Measurements from ENCODE around the gene PKM. TPM values are rescaled to one million over a fixed set of nuclear protein-coding genes. Genes with fewer than 3 reads are reported as not detected.

Gene PKM
- 999 TPM for polyA plus RNA-seq (2013, experiment 1 of 2)
- polyA plus RNA-seq (2013, experiment 2 of 2): 982 TPM

DNA sequence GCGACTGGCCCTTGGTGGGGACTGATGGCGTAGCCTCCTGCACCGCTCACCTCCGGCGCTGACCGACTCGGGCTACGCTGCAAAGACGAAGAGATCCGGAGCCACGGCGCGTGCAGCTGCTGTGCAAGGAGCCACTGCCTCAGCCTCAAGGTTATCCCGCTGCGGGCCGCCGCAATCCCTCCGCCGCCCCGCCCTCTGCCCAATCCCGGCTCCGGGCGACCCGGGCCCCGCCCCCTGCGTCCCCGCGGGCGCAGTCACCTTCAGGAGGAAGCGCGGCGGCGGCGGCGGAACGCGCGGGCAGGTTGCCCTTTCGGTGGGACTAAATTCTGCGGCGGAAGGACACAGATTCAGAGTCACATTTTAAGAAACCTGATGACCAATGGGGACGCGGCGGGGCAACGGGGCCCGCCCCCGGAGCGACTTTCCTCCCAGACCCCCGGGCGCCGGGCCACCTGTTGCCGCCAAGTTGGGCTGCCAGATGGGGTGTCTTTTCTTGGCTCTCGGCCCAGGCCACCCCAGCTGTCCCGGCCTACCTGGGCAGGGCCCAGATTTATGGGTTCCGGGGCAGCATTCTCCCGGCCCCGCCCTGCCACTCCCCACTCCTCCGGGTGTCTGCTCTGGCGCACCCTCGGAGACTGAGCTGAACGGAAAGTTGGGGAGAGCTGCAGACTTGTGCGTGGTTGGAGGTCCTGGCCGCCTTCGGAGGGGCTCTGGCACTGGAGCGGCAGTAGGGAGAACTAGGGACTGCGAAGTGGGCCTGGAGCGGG, at the start of gene PKM:
TSS of gene PKM (minus strand) at position 125 of the 767 bp plus-strand sequence. CDS start 12,093 bp downstream, outside the sequence.
- H3K79me1 ChIP-seq (replicated peaks; ENCODE audit: low read length, poor library complexity, severe bottlenecking): peaks cover 9% of the 10 kb centered on the region
- H3K36me3 ChIP-seq (ENCODE audit: control insufficient read depth in 1 of 2, insufficient read depth in 2 of 2, low read depth in 1 of 2, low read length in 2 of 2): no peaks in the 10 kb centered on the region
- peak within 1 kb of the TSS; percentile 95 for H2BK5ac ChIP-seq (ENCODE audit: low read depth, low read length, poor library complexity, severe bottlenecking)
- H3K9me3 ChIP-seq (ENCODE audit: control insufficient read depth, low read length): no peaks in the 10 kb centered on the region
- H2AFZ ChIP-seq (ENCODE audit: low read depth, low read length): peak within 1 kb of the TSS; percentile 63
- H2AK5ac ChIP-seq (ENCODE audit: low read length, severe bottlenecking): peak within 1 kb of the TSS; percentile 68
- WGBS: under 1% methylated on average over 65 of the region's 67 CpGs
- peak within 1 kb of the TSS; percentile 99 for H2BK15ac ChIP-seq (ENCODE audit: low read depth, poor library complexity, severe bottlenecking)
- peak within 1 kb of the TSS; percentile 97 to 99 for H3K4ac ChIP-seq (ENCODE audit: low read depth in 1 of 2, low read length in 2 of 2)
- no peaks in the 10 kb centered on the region for H3K27me3 ChIP-seq (ENCODE audit: control insufficient read depth in 1 of 2, insufficient read depth in 1 of 2, low read length in 2 of 2)
- H3K9ac ChIP-seq (ENCODE audit: low read length): peak within 1 kb of the TSS; percentile 99
- H2BK120ac ChIP-seq (ENCODE audit: low read depth, low read length): peak within 1 kb of the TSS; percentile 98
- H3K18ac ChIP-seq (ENCODE audit: low read depth in 1 of 2, low read length in 2 of 2): peak within 1 kb of the TSS; percentile 97 to 98
- peak within 1 kb of the TSS; percentile 91 to 98 for H3K4me3 ChIP-seq (ENCODE audit: insufficient read depth in 1 of 2, low read depth in 1 of 2, low read length in 2 of 2)
- H2BK12ac ChIP-seq (ENCODE audit: low read length in 2 of 2): peak within 1 kb of the TSS; percentile 33 to 65
- peak within 1 kb of the TSS; percentile 89 for H4K8ac ChIP-seq (ENCODE audit: low read length)
- peak within 1 kb of the TSS; percentile 94 for H4K91ac ChIP-seq (ENCODE audit: low read length)
- DNase-seq: peak; percentile 95
- H3K14ac ChIP-seq (ENCODE audit: low read length in 2 of 2): peak within 1 kb of the TSS; percentile 76 to 100
- peak within 1 kb of the TSS; percentile 98 for H3K27ac ChIP-seq (ENCODE audit: low read length, poor library complexity, severe bottlenecking)
- H3K23ac ChIP-seq (ENCODE audit: low read length in 2 of 2): peak within 1 kb of the TSS; percentile 91 to 99
- peaks cover 12% of the 10 kb centered on the region for H3K4me1 ChIP-seq (ENCODE audit: control insufficient read depth, insufficient read depth, low read depth, low read length)
- H3K4me2 ChIP-seq (ENCODE audit: low read length, poor library complexity, severe bottlenecking): peak within 1 kb of the TSS; percentile 90

DNA sequence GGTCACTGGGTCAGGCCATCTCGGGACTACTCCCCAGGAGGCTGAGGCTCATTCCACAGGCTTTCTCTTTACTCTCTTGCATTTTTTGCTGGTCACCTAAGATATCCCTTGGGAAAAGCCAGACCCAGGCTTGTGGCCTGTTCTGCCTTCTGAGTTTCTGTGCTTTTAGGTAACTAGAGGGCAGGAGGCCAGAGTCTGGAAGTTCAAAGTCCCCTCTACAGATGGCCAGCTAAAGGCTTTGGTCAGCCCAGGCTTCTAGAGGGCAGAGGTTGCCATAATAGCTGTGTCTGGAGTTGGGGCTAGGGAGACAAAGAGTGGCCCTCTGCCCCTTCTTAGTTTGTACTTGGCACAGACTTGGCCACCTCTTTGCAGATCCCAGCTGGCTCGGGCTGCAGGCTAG, 49.8 kb upstream of the PKM start:
- no peak overlapping the region for H4K8ac ChIP-seq (ENCODE audit: low read length)
- no peak overlapping the region for H3K4me3 ChIP-seq (ENCODE audit: insufficient read depth in 1 of 2, low read depth in 1 of 2, low read length in 2 of 2)
- H2AFZ ChIP-seq (ENCODE audit: low read depth, low read length): no peak overlapping the region
- no peak overlapping the region for H3K4me2 ChIP-seq (ENCODE audit: low read length, poor library complexity, severe bottlenecking)
- no peak overlapping the region for H4K91ac ChIP-seq (ENCODE audit: low read length)
- H3K27me3 ChIP-seq (ENCODE audit: control insufficient read depth in 1 of 2, insufficient read depth in 1 of 2, low read length in 2 of 2): peaks cover 0 to 6% of the 10 kb centered on the region in 2 experiments
- H3K9ac ChIP-seq (ENCODE audit: low read length): no peak overlapping the region
- 54% methylated on average over 2 of the region's 2 CpGs for WGBS
- H2BK5ac ChIP-seq (ENCODE audit: low read depth, low read length, poor library complexity, severe bottlenecking): no peak overlapping the region
- H2BK15ac ChIP-seq (ENCODE audit: low read depth, poor library complexity, severe bottlenecking): no peak overlapping the region
- no peak overlapping the region for H3K14ac ChIP-seq (ENCODE audit: low read length in 2 of 2)
- no peak overlapping the region for H2BK120ac ChIP-seq (ENCODE audit: low read depth, low read length)
- H3K36me3 ChIP-seq (ENCODE audit: control insufficient read depth in 1 of 2, insufficient read depth in 2 of 2, low read depth in 1 of 2, low read length in 2 of 2): no peaks in the 10 kb centered on the region
- no peaks in the 10 kb centered on the region for H3K79me1 ChIP-seq (replicated peaks; ENCODE audit: low read length, poor library complexity, severe bottlenecking)
- H3K4me1 ChIP-seq (ENCODE audit: control insufficient read depth, insufficient read depth, low read depth, low read length): peaks cover 6% of the 10 kb centered on the region
- DNase-seq: no peak
- no peak overlapping the region for H2AK5ac ChIP-seq (ENCODE audit: low read length, severe bottlenecking)
- H3K4ac ChIP-seq (ENCODE audit: low read depth in 1 of 2, low read length in 2 of 2): no peak overlapping the region
- no peak overlapping the region for H3K23ac ChIP-seq (ENCODE audit: low read length in 2 of 2)
- no peak overlapping the region for H2BK12ac ChIP-seq (ENCODE audit: low read length in 2 of 2)
- H3K27ac ChIP-seq (ENCODE audit: low read length, poor library complexity, severe bottlenecking): no peak overlapping the region
- no peak overlapping the region for H3K18ac ChIP-seq (ENCODE audit: low read depth in 1 of 2, low read length in 2 of 2)
- H3K9me3 ChIP-seq (ENCODE audit: control insufficient read depth, low read length): no peaks in the 10 kb centered on the region

- WGBS: 100% methylated on average over 1 of the region's 1 CpG
- no peak overlapping the region for H3K4me2 ChIP-seq (ENCODE audit: low read length, poor library complexity, severe bottlenecking)
- no peak overlapping the region for H2AK5ac ChIP-seq (ENCODE audit: low read length, severe bottlenecking)
Observed at GRCh38 chr15:72278737-72279136, 47.7 kb upstream of the PKM start.

GRCh38 chr15:72276326-72276700, 45.3 kb upstream of the PKM start:
- Histone ChIP-seq H2BK15ac (ENCODE audit: low read depth, poor library complexity, severe bottlenecking) (no peak overlapping the region), H2BK12ac (ENCODE audit: low read length in 2 of 2) (no peak overlapping the region), H3K27ac (ENCODE audit: low read length, poor library complexity, severe bottlenecking) (no peak overlapping the region), H3K9ac (ENCODE audit: low read length) (no peak overlapping the region), H4K91ac (ENCODE audit: low read length) (no peak overlapping the region), H3K4me2 (ENCODE audit: low read length, poor library complexity, severe bottlenecking) (no peak overlapping the region), H2BK5ac (ENCODE audit: low read depth, low read length, poor library complexity, severe bottlenecking) (no peak overlapping the region), H2AFZ (ENCODE audit: low read depth, low read length) (no peak overlapping the region), H3K4me3 (ENCODE audit: insufficient read depth in 1 of 2, low read depth in 1 of 2, low read length in 2 of 2) (no peak overlapping the region), H3K9me3 (ENCODE audit: control insufficient read depth, low read length) (no peaks in the 10 kb centered on the region), H3K23ac (ENCODE audit: low read length in 2 of 2) (no peak overlapping the region), H3K4me1 (ENCODE audit: control insufficient read depth, insufficient read depth, low read depth, low read length) (peaks cover 2% of the 10 kb centered on the region), H3K36me3 (ENCODE audit: control insufficient read depth in 1 of 2, insufficient read depth in 2 of 2, low read depth in 1 of 2, low read length in 2 of 2) (no peaks in the 10 kb centered on the region), H3K79me1 (replicated peaks; ENCODE audit: low read length, poor library complexity, severe bottlenecking) (peaks cover 6% of the 10 kb centered on the region), H3K14ac (ENCODE audit: low read length in 2 of 2) (no peak overlapping the region), H3K18ac (ENCODE audit: low read depth in 1 of 2, low read length in 2 of 2) (no peak overlapping the region), H3K4ac (ENCODE audit: low read depth in 1 of 2, low read length in 2 of 2) (no peak overlapping the region), H4K8ac (ENCODE audit: low read length) (no peak overlapping the region), H2AK5ac (ENCODE audit: low read length, severe bottlenecking) (no peak overlapping the region), H3K27me3 (ENCODE audit: control insufficient read depth in 1 of 2, insufficient read depth in 1 of 2, low read length in 2 of 2) (peaks cover 0 to 6% of the 10 kb centered on the region in 2 experiments), H2BK120ac (ENCODE audit: low read depth, low read length) (no peak overlapping the region)
- no peak for DNase-seq

More at GRCh38 chr15:72278737-72279136, 47.7 kb upstream of the PKM start:
- no peak overlapping the region for H2BK120ac ChIP-seq (ENCODE audit: low read depth, low read length)
- no peaks in the 10 kb centered on the region for H3K79me1 ChIP-seq (replicated peaks; ENCODE audit: low read length, poor library complexity, severe bottlenecking)
- H3K4me3 ChIP-seq (ENCODE audit: insufficient read depth in 1 of 2, low read depth in 1 of 2, low read length in 2 of 2): no peak overlapping the region
- peaks cover 4% of the 10 kb centered on the region for H3K4me1 ChIP-seq (ENCODE audit: control insufficient read depth, insufficient read depth, low read depth, low read length)
- H4K8ac ChIP-seq (ENCODE audit: low read length): no peak overlapping the region
- no peaks in the 10 kb centered on the region for H3K36me3 ChIP-seq (ENCODE audit: control insufficient read depth in 1 of 2, insufficient read depth in 2 of 2, low read depth in 1 of 2, low read length in 2 of 2)
- peaks cover 0 to 6% of the 10 kb centered on the region in 2 experiments for H3K27me3 ChIP-seq (ENCODE audit: control insufficient read depth in 1 of 2, insufficient read depth in 1 of 2, low read length in 2 of 2)
- H4K91ac ChIP-seq (ENCODE audit: low read length): no peak overlapping the region
- H2BK15ac ChIP-seq (ENCODE audit: low read depth, poor library complexity, severe bottlenecking): no peak overlapping the region
- no peak overlapping the region for H2BK12ac ChIP-seq (ENCODE audit: low read length in 2 of 2)
- DNase-seq: no peak
- no peak overlapping the region for H3K14ac ChIP-seq (ENCODE audit: low read length in 2 of 2)
- no peak overlapping the region for H2AFZ ChIP-seq (ENCODE audit: low read depth, low read length)
- H2BK5ac ChIP-seq (ENCODE audit: low read depth, low read length, poor library complexity, severe bottlenecking): no peak overlapping the region
- H3K27ac ChIP-seq (ENCODE audit: low read length, poor library complexity, severe bottlenecking): no peak overlapping the region
- no peak overlapping the region for H3K18ac ChIP-seq (ENCODE audit: low read depth in 1 of 2, low read length in 2 of 2)
- H3K4ac ChIP-seq (ENCODE audit: low read depth in 1 of 2, low read length in 2 of 2): no peak overlapping the region
- H3K9me3 ChIP-seq (ENCODE audit: control insufficient read depth, low read length): no peaks in the 10 kb centered on the region
- H3K9ac ChIP-seq (ENCODE audit: low read length): no peak overlapping the region
- H3K23ac ChIP-seq (ENCODE audit: low read length in 2 of 2): no peak overlapping the region

All from mesenchymal stem cell (in vitro differentiated cells and primary cell).